ENCODE data around the gene THSD7B. TPM values are rescaled to one million over a fixed set of nuclear protein-coding genes. Genes with fewer than 3 reads are reported as not detected.
"Not testable (repeated sequence)": the region's sequence is repeated elsewhere in the genome, so short reads cannot be mapped to it uniquely, and the experiment has no call there.

THSD7B gene
- polyA plus RNA-seq, 12 donors: 0.52 to 2.0 (median 0.83) TPM; not detected in 2

DNA sequence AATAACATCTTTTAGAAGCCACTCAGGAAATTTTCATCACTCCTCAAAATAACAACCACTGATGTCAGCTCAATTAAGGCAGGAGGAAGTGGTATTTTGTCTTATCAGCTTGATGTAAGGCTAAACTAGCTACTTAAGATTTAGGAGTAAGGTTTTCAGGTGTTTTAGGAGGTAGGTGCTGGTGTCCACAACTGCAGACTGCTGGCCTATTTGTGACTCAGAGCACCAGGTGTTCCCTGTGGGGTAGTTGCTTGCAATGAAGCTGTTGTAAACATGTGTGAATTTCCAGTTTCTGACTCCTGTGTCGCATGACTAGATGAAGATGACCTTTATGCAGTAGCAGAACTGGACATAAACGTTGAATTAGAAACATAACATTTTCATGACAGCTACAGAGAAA, 164.2 kb downstream of the THSD7B start:
- DNase-seq: no peak

DNA sequence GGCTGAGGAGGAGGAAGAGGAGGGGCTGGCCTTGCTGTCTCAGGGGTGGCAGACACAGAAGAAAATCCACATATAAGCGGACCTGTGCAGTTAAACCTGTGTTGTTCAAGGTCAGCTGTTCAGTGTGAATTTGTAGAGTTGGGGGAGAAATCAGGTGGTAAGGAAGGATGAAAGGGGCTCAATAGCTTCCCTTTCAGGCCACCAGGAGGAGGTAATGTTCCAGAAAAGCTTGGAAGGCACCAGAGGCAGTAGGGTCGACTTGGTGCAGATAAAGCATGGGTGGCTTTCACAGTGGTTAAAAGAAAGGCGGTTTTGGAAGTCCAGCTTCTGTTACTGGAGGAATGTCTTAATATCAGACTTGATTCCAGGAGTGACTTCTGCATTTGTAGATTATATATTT, 167.4 kb downstream of the THSD7B start:
- DNase-seq: no peak

DNA sequence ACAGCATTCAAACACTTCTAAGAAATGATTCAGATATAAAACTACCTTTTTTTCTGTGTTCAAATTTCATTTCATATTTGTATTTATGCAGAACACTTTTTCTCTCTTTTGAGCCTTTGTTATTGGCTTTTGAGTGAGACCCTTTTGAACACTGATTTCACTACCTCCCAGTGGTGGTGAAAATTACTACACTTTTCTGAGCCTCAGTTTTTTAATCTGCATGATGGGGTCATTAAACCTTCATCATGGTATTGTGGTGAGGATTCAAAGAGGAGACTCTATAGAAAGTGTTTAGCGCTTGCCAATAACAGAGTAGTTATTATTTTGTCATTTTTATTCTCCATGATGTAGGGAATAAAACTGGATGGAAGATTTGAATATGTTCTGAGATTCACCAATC, 169.8 kb downstream of the THSD7B start:
- no peak for DNase-seq

DNA sequence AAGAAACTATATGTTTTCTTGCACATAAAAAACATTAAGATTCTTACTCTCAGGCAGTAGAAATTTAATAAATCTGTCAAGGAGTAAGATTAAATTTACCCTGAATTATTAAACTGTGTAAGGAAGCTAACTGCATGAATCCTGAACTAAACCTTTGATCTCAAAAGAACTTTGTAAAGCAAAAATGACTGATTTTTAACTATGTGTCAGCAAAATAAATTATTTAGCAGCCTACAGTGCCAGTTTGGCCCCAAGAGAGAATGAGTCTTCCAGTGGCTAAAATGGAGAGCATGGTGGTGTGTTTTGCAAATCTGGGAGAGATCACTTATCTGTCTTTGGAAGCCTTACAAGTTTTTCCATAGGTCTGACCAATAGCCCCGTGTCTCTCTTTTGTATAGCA, 190.7 kb downstream of the THSD7B start:
- DNase-seq: no peak

DNA sequence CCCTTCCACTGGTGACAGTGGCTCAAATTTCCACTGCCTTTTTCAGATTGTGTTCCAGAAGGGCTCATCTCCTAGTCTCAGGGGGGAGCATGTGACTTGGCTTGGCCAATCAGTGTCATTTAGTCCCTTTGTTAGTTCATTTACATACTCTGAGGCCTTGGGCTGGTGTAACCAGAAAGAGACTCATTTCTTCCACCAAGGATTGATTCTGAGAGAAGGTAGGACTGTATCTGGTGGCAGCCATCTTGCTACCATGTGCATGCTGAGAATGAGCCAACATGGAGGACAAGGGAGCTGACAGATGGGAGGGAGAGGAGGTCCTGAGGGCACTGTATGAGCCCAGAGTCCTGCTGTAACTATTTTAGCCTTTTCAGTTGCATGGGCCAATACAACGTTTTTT, 191.7 kb downstream of the THSD7B start:
- no peak for DNase-seq

DNA sequence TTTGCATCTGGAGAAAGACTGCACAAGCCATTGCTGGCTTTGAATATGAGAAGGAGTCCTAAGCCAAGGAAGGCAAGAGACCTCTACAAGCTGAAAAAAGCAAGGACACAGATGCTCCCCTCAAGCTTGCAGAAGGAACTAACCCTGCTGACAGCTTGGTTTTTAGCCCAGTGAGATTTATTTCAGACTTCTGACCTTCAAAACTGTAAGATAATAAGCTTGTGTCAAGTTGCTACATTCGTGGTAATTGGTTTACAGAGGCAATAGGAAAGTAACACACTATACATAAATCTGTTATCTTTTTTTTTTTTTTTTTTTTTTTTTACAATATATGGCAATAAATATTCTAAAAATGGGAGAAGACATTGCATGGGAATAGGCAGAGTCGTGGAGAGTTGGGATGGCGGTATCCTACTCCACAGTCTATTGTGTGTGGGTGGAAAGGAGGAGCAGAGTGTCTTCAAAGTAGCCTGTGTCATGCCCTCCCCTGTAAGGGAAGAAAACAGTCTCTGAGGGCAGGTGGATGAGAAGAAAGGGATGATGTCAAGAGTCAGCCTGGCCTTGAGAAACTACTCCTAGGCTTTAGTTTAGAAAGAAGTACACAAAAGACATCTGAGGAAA, 196.9 kb downstream of the THSD7B start:
- DNase-seq: no peak

DNA sequence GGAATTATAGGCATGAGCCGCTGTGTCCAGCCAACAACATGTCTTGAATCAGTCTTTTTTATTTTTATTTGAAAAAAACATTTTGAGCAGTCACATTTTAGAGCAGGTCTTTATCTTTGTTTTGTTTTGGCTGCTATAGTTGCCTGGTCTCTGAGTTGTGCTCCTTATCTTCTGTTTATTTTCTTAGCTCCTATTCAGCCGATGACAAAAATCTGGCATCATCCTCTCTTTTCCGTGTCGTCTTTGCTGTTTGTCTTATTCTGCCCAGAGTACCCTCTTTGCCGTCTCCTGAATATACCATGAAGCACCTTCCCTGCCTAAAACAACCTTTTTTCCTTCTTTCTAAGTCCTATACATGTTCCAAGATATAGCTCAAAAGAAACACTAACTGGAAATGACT, 201.1 kb downstream of the THSD7B start:
- DNase-seq: no peak

DNA sequence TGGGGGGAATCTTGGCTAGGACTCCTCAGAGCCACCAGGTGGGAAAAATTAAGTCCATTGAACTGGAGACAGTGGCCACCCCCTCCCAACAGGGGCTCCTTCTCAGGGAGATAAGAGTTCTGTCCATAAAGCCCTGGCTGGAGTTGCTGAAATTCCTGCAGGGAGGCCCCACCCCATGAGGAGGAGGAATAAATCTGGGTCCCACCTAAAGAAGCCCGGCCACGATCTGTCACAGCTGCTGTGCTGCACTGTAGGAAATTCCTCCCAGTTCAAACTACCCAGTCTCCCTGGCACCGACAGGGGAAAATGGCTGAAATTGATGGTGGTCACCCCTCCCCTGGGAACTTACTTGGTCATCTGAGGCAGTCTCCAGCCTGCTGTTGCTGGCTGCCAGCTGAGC, 215.0 kb downstream of the THSD7B start:
- no peak for DNase-seq

DNA sequence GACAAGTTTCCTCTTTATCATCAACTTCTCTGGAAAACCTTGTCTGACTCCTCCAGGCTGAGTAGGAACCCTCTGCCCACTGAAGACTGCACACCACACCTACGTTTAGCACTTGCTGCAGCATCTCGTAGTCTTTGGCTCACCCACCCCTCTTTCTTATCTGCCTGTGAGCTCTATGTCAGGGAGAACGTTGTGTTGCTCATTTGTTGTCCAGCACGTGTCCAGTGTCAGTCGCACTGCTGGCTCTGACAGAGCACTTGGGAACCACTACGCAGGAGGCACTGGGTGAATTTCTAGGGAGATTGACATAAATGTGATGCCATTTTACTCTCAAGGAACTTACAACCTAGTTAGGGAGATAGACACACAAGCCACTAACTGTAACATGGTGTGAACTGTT, 216.3 kb downstream of the THSD7B start:
- DNase-seq: not testable (repeated sequence)

DNA sequence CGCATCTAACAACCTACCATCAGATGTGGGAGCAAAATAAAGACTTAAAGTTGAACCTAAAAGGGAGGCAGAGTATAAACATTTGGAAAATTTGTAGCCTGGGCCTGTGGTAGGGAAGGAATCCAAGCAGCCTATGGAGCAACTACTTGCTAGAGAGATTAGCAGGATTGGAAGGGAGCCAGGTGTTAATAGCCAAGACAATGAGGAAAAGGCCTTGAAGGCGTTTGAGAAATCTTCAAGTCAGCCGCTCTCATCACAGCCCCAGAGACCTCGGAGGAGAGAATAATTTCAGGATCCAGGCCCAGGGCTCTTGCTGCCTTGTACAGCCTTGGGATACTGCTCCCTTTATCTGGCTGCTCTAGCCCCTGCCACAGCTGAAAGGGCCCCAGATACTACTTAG, 219.7 kb downstream of the THSD7B start:
- no peak for DNase-seq

DNA sequence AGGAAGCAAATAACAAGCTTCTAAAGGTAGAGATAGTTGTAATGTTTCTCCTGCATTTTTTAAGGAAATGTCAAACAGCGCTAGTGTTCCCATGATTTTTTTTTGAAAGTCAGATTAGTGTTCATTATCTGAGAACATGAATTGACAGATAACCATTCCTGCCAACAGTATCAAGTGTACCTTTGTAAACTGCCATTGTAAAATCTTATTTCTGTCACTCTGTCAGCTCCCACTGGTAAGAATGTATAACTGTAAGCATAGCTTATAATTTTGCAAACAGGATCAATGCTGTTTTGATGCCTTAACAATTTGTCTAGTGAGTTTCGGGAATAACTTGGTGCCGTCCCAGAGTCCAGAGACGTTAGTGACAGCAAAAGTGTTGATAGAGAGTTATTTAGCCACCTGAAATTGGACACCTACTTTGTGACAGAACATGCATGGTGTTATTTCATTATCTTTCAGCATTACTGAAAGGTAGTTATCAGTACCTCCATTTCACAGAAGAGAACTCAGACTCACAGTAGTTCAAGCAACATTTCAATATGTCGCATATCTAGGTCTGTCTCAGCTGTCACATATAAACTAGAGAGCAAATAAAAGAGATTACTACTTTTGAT, 221.4 kb downstream of the THSD7B start:
- DNase-seq: no peak

DNA sequence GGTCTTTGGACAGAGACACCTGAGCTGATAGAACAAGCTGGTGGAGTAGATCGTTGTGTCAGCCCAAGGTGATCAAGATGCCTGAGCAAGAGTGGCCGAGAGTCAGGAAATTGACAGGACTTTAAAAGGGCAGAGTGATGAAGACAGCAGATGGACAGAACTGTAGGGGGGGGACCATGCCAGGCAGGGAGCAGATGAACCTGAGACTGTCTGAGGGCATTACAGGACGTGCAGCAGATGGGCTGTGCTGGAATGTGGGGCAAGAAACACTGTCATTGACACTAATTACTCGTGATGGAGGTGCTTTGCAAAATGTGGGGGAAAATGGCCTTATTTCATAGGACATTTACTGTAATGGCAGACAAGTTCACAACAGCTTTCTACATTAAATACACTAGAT, 225.0 kb downstream of the THSD7B start:
- no peak for DNase-seq

DNA sequence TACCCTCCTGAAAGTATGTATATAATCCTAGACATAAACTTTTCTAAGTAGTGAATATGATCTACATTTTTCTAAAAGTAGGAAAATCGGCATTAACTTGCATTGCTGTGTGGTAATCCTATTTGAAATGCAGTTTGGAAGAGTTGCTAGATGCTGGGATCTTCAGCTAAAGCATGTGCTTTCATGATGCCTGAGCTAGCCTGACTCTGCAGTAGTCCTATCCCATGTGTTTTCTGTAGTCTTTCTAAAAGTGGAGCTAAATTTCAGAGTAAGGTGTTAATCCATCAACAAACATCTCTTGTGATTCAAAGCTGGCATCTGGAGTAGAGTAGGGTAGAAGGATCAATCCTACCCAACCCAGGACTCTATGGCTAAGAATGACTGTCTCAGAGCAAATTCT, 229.4 kb downstream of the THSD7B start:
- no peak for DNase-seq

DNA sequence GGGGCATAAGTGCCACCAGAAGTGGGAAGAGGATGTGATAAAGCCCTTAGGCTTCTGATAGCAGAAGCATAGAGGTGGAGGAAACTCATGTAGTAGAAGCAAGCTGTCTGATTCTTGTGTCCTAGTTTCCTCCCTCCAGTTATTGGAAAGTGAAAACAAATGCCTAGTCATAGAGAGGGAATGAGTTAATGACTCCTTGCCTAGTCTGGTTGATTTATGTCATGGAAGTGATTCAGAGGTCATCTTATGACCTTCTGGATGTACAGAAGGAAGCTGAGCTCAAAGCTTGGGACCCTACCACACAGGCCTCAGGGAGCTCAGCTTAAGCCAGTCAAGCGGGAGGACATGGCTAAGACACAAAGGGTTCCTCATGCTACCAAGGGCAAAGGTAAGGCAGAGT, 232.2 kb downstream of the THSD7B start:
- DNase-seq: no peak

DNA sequence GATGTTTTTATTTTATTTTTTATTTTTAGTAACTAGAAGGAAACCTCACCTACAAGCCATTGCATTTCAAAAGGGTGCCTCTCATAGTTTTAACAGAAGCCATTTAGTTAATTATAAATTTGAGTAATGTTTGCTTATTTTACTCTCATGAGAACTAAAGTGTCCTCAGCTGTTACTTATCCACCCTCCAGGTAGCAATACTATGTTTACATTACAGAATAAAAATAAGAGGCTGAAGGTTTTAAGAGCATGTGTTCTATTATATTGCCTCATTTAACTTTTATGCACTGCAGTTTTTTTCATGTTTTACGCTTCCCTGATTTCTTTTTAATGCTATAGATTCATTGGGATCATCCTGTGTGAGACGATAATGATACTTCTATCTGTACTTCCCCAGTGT, 235.5 kb downstream of the THSD7B start:
- DNase-seq: no peak

DNA sequence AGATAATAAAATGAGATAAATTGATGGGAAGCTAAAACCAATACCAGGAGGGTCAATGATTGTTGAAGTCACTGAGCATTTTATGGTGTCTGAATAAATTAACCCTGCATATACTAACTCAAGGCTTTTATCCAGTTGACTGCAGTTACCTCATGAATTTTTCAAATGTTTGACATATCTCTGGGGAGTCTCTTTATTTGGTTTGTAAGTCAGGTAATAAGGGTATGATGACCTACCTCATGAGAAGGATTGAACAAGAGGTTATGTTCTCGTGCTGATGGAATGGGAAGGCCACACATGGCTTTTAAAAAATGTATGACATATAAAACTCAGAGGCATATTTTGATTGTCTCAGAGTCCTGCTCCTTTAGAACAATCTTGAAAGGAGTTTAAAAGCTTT, 237.6 kb downstream of the THSD7B start:
- DNase-seq: no peak

DNA sequence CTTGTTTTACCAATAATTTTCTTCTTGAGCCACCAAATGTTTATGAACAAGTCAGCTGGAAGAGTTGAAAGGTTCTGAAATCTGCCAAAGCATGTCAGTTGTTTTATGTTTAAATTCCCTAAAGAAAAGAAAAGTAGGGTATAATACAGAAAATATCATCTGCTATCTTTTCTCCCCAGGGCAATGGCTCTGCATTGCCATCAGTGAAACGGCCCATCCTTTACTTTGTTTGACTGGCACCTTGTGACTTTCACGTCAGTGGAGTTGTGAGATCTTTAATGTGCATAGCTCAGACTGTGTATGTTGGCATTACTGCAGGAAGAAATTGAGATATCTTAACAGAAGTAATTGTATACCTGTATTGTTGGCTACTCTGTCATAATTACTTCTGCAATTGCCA, 239.9 kb downstream of the THSD7B start:
- DNase-seq: no peak

DNA sequence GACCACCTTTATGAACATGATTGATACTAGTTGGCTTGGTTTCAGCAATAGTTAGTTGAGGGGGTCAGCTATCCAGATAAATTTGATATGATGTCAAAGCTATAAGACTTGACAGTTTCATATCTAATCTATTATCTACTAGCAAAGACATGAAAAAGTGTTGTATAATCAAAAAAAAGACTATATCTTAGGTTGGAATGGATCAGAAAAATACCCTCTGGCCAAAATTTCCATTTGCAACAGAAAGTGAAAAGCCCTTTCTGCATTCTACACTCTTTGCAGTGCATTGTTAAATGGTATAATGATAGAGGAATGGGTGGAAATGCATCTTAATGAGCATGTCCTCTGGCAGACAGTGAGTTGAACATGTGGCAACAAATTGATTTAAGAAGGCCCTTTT, 242.6 kb downstream of the THSD7B start:
- no peak for DNase-seq

DNA sequence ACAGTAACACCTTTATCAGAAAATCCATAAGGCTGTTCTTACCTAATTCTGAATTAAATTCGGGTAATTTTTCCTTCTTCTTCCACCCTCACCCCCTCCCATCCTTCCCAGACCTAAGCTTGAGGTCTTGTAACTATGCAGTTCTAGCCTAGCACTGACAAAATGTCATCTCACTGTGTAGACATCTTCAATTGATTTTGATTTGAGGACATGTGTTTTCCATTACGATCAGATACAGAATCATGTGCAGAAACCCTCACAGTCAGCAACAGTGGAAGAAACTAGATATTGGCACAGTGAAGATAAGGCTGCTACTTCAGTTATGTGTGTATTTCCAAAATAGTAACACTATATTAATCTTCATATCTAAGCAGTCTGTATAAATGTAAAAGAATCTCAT, 244.6 kb downstream of the THSD7B start:
- DNase-seq: no peak

DNA sequence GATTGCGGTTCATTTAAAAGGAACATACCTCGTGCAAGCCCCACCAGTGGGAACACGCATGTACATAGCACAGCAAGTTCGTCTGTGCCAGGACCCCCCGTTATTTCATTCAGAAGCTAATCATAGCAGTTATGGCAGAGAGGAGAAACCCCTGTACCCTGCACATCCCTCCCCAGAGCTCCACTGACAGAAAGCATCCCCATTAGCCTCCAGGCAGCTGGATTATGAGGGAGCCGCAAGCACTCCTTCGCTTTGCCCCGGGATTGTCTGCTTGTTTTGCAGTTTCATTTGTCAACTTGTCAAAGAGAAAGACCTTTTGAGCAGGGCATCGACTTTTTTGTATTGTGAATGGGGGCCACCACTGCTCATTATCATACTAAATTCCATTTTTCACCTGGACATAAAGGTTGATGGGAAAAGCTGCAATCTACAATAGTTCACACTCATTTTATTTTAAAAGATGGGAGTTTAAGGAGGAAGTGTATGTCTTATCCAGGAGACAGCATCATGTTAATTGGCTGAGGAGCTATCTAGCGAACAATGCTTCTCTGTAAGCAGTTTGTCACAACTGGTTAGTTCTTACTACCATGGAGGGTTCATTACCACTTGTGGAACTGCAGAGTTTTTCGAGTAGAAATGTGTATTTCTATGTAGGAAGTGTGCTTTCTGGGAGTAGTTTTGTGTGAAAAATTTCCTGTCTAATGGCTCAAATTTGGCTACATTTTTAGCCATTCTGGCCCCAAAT, 255.3 kb downstream of the THSD7B start:
- DNase-seq: no peak

DNA sequence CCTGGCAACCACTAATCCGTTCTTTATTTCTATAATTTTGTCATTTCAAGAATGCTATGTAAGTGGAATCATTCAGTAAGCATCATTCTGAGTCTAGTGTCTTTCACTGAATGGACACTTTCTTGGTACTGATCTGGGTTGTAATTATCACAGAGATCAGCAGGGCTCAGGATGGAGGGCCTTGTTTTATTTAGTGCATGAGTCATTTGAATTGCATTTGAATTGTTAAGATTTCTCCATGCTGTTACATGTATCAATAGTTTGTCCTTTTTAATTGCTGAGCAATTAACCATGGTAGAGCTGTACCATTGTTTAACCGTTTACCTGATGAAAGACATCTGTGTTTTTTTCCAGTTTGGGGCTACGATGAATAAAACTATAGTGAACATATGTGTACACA, 256.4 kb downstream of the THSD7B start:
- DNase-seq: no peak

DNA sequence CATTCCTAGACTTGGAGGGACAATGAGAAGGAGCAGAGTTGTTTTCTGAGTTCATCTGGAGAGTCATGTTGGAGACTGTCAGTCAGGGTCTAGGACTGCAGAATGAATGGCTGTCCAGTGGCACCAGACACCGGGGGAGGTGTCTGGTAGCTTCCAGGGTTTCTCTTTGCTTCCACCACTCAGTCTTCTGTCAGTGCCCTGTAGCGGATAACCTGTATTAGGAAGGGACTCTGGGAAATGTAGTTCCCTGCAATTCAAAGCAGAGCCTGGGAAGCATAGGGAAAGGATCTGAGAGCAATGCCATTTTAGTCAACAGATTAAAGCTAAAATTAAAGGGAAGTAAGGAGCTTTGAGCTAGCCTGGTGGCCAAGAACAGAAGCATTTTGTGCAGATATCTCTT, 257.9 kb downstream of the THSD7B start:
- no peak for DNase-seq

DNA sequence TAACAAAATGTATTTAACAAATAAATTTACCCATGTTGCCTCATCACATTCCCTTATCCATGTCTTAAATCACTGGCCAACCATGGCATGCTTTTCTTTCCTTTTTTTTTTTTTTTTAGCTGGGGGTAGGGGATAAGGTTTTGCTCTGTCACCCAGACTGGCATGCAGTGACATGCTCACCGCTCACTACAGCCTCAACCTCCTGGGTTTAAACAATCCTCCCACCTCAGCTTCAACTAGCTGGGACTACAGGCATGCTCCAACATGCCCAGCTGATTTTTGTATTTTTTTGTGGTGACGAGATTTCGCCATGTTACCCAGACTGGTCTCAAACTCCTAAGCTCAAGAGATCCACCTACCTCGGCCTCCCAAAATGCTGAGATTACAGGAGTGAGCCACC, 266.4 kb downstream of the THSD7B start:
- no peak for DNase-seq

DNA sequence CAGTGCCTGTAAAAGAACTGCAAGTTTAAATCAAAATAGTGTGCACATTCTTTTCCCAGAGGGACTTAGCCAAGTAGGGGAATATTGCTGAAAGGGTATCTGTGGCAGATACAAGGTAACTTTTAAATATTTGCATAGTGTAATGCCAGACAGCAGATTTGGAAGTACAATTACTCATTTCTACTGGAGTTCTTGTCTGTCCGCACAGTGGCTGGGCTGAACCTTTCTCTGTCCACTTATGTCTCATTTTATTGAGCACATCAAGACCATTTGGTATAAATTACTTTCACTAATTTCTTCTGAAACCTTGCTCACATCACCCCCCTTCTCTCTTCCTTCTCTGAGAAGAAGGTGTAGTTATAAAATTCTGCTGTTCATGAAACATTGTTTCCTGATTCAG, 271.3 kb downstream of the THSD7B start:
- DNase-seq: no peak
